HG03108 (cell line): ENCODE data around the gene PPP2R2C.

ENCODE experiments used
- ATAC-seq: cut with Tn5 transposase; IDR thresholded peaks from one replicate; pipeline ENCODE4 v1.9.1; 2021; ENCODE audit warnings: moderate library complexity; ENCODE audit not compliant: unreplicated experiment

The PPP2R2C gene

GRCh38 chr4:6292376-6293096 lies 179.9 kb downstream of the PPP2R2C start:
- no peak for ATAC-seq

- no peak for ATAC-seq
These were observed 180.6 kb downstream of the PPP2R2C start for GRCh38 chr4:6291784-6292297.

GRCh38 chr4:6290769-6291547 lies 181.5 kb downstream of the PPP2R2C start:
- ATAC-seq, result no peak

GRCh38 chr4:6290256-6290655 lies 182.2 kb downstream of the PPP2R2C start:
- ATAC-seq, result no peak

GRCh38 chr4:6288871-6289270 lies 183.5 kb downstream of the PPP2R2C start:
- ATAC-seq, result no peak

GRCh38 chr4:6288342-6288741 lies 184.1 kb downstream of the PPP2R2C start:
- no peak for ATAC-seq

GRCh38 chr4:6287017-6287788 lies 185.2 kb downstream of the PPP2R2C start:
- no peak for ATAC-seq

GRCh38 chr4:6283282-6283681 lies 189.1 kb downstream of the PPP2R2C start:
- ATAC-seq, result no peak

- no peak for ATAC-seq
These were observed 190.1 kb downstream of the PPP2R2C start for GRCh38 chr4:6282314-6282771.

- ATAC-seq, result no peak
These were observed 190.7 kb downstream of the PPP2R2C start for GRCh38 chr4:6281436-6282313.

- ATAC-seq, result no peak
These were observed 191.9 kb downstream of the PPP2R2C start for GRCh38 chr4:6280365-6280996.

- ATAC-seq, result no peak
These were observed 192.7 kb downstream of the PPP2R2C start for GRCh38 chr4:6279582-6280289.

- ATAC-seq, result peak; percentile 87
These were observed 193.6 kb downstream of the PPP2R2C start for GRCh38 chr4:6278801-6279197.

- no peak for ATAC-seq
These were observed 194.2 kb downstream of the PPP2R2C start for GRCh38 chr4:6277935-6278800.

GRCh38 chr4:6277139-6277802 lies 195.1 kb downstream of the PPP2R2C start:
- no peak for ATAC-seq

GRCh38 chr4:6275898-6276806 lies 196.3 kb downstream of the PPP2R2C start:
- no peak for ATAC-seq

- no peak for ATAC-seq
These were observed 197.1 kb downstream of the PPP2R2C start for GRCh38 chr4:6275351-6275750.
